Stimulated activated CD4-positive, alpha-beta T cell treated with anti-CD3 and anti-CD28 coated beads, Interleukin-15, amount 100 ng/mL, for 24 hours (primary cell): ENCODE measurements around the gene FILIP1L.

ENCODE experiments used
- DNase-seq: peaks from one replicate; pipeline ENCODE4 v3.0.0-alpha.2; 2020

FILIP1L gene

DNA sequence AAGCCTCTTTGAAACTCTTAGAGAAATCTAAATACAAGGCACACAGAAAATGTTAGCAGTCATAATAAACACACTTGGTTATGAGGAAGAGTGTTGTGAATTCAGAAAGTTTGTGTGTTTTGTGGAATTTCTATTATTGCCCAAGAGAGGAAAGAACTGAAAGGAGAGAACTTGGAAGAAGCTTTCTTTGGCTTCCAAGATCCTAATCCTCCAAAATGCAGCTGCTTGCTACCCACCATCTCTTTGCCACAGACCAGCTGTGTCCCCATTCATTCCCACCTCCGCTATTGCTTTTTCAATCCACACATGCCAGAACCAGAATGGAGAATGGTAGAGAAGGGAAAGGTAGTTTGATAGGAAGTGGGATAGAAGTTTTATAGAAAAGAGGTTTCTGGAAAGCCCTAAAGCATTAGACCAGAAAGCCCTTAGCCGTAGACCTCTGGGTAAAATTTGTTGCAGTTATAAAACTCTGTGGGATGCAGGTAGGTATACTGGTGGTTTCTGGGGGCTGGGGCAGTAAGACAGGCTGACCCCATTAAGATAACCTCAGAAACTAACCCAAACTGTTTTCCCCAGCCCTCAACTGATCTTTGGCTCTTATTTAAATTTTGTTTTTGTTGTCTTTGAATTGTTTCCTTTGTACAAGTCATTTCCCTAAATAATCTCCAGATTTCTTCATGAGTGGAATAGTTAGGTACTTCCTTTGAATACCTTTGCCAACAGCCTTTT, 108.5 kb downstream of the FILIP1L start:
- DNase-seq, result no peak

GRCh38 chr3:100004931-100005330, 109.4 kb downstream of the FILIP1L start:
- no peak for DNase-seq

DNA sequence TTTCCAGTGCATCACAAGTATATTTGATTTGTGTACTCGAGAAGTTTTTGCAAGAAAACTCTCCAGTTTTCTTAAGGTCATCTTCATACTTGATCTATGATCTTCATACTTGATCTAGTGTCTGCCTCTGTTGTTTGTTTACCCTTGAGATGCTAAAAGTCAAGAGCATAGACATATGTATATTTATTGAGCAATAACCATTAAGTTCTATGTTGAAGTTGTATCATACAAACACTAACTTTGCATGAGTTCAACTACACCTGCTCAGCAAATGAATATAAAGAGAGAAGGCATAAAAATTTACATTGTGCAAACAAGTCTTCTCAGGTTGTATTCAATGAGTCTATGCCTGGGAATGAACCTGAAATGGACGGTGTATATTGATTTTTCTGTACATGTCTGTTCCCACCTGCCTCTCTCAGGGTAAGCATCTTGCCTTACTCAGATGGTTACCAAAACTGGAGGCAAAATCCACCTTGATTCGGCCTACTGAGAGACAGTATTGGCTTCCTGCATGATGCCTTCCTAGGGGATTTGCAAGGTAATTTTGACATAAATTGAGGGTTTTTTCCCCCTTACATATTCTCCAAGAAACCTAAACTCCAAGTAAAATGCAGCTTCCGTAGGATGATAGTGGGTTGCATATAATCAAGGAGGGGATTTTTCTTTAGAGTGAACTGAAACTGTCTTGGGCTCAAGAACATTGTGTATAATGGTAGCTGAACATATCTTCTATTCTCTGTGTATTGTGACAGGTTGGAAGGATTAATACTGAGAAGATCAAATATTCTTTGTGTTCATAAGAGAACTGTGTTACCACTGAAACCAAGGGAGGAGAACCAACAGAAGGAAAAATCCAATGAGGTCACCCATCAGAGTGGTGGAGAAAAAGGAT, 110.4 kb downstream of the FILIP1L start:
- no peak for DNase-seq

- DNase-seq, result no peak
Measured at GRCh38 chr3:100002599-100003350, 111.5 kb downstream of the FILIP1L start.

GRCh38 chr3:100001526-100002270, 112.6 kb downstream of the FILIP1L start:
- no peak for DNase-seq

- no peak for DNase-seq
Measured at GRCh38 chr3:100001083-100001482, 113.2 kb downstream of the FILIP1L start.

DNA sequence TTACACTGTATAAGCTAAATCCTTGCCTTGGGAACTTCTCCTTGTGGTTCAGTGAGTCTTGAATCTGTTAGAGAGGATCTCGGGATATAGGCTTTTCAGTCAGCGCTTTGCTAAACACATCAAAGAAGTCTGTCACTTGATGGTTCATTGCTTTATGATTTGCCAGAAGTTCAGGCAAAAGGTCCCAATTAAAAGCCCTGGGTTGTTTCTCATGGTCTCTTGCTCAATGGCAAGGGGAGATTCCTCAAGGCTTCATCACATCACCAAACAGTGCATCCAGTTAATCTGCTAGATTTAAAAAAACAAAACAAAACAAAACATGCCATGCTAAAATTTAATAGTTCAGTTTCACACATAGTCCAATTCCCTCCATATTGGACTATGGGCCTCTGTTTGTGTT, 114.8 kb downstream of the FILIP1L start:
- DNase-seq, result no peak

- DNase-seq, result no peak
Measured at GRCh38 chr3:99997293-99997692, 117.0 kb downstream of the FILIP1L start.

DNA sequence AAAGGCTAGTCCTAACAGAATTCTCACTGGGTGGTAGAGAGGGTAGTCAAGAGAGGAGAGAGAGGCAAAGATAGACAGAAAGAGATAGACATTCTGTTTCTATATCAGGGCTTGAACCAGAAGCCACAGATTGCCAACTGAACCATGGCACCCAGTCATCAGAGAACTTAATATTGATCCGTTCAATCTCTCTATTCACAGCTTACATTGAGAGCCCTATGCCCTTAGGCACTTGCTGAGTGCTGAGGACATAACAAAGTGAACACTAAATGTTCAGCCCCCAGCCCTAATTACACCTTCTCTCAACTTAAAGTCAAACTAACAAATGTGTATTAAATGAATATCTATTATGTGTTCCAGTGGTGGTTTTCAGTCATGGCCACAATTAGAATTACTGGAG, 124.1 kb downstream of the FILIP1L start:
- DNase-seq, result no peak

GRCh38 chr3:99984668-99985067, 129.6 kb downstream of the FILIP1L start:
- DNase-seq, result no peak

DNA sequence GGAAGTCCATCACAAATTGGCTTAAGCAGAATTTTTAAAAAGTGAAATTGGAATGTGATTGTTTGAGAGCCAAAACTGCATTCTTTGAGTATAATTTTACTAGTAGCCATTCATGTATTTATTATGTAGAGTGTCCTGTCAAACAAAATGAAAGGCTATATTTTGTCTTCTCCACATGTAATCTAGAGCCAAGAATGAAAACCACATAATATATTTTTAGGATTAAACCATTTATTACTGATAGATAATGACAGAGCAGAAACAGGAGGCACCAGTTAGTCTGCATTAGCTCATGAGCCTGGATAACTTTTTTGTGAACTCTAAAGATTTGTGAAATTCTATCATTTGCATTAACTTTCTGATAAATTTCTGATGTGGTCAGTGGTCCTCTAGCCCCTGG, 130.2 kb downstream of the FILIP1L start:
- no peak for DNase-seq

DNA sequence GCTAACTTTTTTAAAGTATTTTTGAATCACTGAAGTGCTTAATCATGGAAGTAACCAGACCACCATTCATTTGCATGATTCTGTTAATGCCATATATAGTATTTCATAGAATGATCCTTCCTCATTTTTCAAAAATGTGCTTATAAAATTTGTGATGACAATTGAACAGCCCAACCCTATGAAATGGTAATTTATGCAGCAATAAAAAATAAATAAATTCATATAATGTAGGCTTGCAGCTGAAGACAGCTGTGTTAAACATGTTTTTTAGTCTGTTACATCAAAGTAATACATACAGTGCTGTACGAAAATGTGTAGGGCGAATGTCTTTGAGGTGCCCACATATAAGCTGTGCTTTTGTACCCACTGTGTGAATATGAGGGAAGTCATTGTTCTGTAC, 131.7 kb downstream of the FILIP1L start:
- no peak for DNase-seq

GRCh38 chr3:99981138-99981537, 133.2 kb downstream of the FILIP1L start:
- DNase-seq, result no peak

DNA sequence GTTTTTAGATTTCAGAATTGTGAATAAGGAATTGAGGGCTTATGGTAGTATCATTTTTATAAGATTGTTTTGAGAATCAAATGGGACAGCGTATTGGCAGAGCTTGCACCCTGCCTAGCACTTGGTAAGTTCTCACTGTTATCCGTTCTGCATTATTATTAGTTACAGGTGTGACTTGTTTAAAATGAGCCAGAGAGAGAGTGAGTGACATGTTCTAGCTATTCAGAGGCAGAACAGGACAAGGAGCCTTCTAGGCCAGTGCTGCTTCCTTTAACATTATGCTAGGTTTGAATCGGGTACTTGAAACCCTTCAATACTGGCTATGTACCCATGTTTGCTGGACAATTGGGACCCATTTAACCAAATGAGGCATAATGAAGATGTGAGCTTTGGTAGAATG, 133.7 kb downstream of the FILIP1L start:
- no peak for DNase-seq

DNA sequence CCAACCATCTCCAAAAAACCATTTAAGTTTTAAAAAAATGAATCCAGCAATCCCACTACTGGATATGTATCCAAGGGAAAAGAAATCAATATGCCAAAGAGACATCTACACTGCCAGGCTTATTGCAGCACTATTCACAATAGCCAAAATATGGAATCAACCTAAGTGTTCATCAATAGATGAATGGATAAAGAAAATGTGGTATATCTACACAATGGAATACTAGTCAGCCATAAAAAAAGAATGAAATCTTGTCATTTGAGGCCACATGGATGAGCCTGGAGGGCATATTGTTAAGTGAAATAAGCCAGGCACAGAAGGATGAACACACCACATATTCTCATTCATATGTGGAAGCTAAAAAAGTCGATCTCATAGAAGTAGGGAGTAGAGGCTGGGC, 136.1 kb downstream of the FILIP1L start:
- DNase-seq, result no peak

DNA sequence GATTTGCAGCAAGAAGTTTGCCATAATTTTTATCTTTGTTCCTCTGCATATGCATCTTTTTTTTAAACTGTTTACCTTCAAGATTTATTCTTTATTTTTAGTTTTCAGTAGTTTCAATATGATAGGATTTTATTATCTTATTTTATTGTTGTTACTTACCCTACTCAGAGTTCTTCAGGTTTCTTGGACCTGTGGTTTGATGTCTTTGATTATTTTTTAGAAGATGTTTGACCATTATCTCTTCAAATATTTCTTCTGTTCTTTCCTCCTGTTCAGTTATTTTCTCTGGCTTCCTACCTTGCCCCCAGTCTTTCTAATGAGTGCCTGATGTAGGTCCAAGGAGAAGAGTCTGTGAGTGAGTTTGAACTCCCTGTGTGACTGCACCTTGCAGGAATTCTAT, 137.7 kb downstream of the FILIP1L start:
- DNase-seq, result no peak

GRCh38 chr3:99974989-99975388, 139.3 kb downstream of the FILIP1L start:
- DNase-seq, result no peak

DNA sequence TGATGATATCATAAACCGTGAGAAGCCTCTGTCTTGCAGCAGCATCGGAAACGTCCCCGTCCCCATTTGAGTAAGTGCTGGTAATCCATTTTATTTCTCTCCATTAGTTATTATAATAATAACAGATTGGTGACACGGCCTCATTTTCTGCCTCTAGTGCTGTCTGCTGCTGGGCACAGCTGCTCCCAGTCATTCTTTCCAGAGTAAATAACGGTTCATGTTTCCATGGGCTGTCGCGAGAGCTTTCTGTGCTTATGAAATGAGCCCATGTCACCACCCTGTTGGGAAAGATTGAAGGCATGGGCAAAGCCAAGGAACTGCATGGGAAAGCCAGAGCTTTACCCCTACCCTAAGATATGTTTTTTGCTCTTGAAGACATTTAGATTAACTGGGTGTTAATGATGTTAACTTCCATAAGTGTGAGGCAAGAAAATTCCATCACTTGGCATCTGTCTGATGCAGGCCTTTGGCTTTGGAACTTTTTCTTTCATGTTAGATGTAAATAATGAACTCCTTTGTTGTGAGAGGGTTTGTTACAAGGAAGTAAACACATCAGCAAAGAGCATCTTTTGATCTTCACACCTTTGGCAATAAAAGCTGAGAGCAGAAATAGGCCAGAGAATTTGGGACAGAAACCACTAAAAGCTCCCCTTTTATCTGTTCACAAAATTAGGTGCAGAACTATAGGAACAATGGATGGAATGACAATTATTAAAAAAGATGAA, 141.8 kb downstream of the FILIP1L start:
- DNase-seq, result no peak

- DNase-seq, result no peak
Measured at GRCh38 chr3:99971761-99972160, 142.5 kb downstream of the FILIP1L start.

GRCh38 chr3:99970198-99970597, 144.1 kb downstream of the FILIP1L start:
- DNase-seq, result no peak

GRCh38 chr3:99969136-99969535, 145.2 kb downstream of the FILIP1L start:
- DNase-seq, result no peak

GRCh38 chr3:99967796-99968195, 146.5 kb downstream of the FILIP1L start:
- no peak for DNase-seq
